Caco-2 (cell line): ENCODE results near the gene CLIC5. TPM values are rescaled to one million over a fixed set of nuclear protein-coding genes. Genes with fewer than 3 reads are reported as not detected.

Source experiments
- BruUV-seq: library from RNA; stranded (reverse); fragments of 400-500 nt; replicated peaks from 2 replicates; lab custom pipeline; 2021; lab: Mats Ljungman, UMichigan
- CTCF ChIA-PET: fragments of 300-600 bp; sonication (Branson Sonifier 250); formaldehyde crosslinking; loops from one replicate; lab custom pipeline; 2022; ENCODE audit warnings: antibody characterized with exemption; lab: Charles Lee
- POLR2A ChIA-PET: fragments of 300-600 bp; sonication (Branson Sonifier 250); formaldehyde crosslinking; loops from one replicate; lab custom pipeline; 2022; ENCODE audit warnings: antibody characterized with exemption; lab: Charles Lee
- DNase-seq, 2 experiments: peaks; one replicate each; pipeline versions ENCODE4 v3.0.0 to v3.0.0-alpha.2; 2020 to 2022
- H3K27me3 ChIP-seq: replicated peaks from 2 replicates; pipeline ENCODE4 v1.6.0; 2011; ENCODE audit warnings: low read length; ENCODE audit not compliant: control insufficient read depth, insufficient read depth
- H3K36me3 ChIP-seq: 2 replicates; pipeline ENCODE4 v1.5.1; 2011; ENCODE audit warnings: low read length; ENCODE audit not compliant: control insufficient read depth, insufficient read depth
- H3K4me1 ChIP-seq: fragments of 250-450 bp; sonication (Bioruptor Pico); 2 replicates; pipeline ENCODE4 v1.5.1; 2020; ENCODE audit warnings: mild to moderate bottlenecking
- H3K4me3 ChIP-seq: 2 replicates; pipeline ENCODE4 v1.5.1; 2011; ENCODE audit warnings: low read depth, mild to moderate bottlenecking, control low read depth, low read length
- H3K9me3 ChIP-seq: fragments of 250-450 bp; sonication (Bioruptor Pico); 2 replicates; pipeline ENCODE4 v1.5.1; 2020; ENCODE audit warnings: mild to moderate bottlenecking, moderate library complexity
- H3K27ac Mint-ChIP-seq: one replicate; pipeline ENCODE4 v1.8.0; 2022; ENCODE audit warnings: mixed read lengths; ENCODE audit not compliant: unreplicated experiment
- H3K27me3 Mint-ChIP-seq: one replicate; pipeline ENCODE4 v1.8.0; 2022; ENCODE audit warnings: mixed read lengths; ENCODE audit not compliant: insufficient read depth, unreplicated experiment
- H3K36me3 Mint-ChIP-seq: one replicate; pipeline ENCODE4 v1.8.0; 2022; ENCODE audit warnings: mild to moderate bottlenecking, mixed read lengths; ENCODE audit not compliant: insufficient read depth, unreplicated experiment
- H3K4me1 Mint-ChIP-seq: one replicate; pipeline ENCODE4 v1.8.0; 2022; ENCODE audit warnings: low read depth, mixed read lengths; ENCODE audit not compliant: unreplicated experiment
- H3K4me3 Mint-ChIP-seq: one replicate; pipeline ENCODE4 v1.8.0; 2022; ENCODE audit warnings: mild to moderate bottlenecking, moderate library complexity, mixed read lengths; ENCODE audit not compliant: unreplicated experiment
- H3K9me3 Mint-ChIP-seq: one replicate; pipeline ENCODE4 v1.8.0; 2022; ENCODE audit warnings: mixed read lengths; ENCODE audit not compliant: unreplicated experiment
- intact Hi-C: fragments of 100-400 bp; cut with micrococcal nuclease; formaldehyde crosslinking; loops from one replicate; pipeline ENCODE4 v1.10.0; 2022; ENCODE audit not compliant: unreplicated experiment
- total RNA-seq: library from RNA; stranded (reverse); gene quantifications from 2 replicates; pipeline ENCODE4 v1.2.3, GENCODE V29; 2022
- TF ChIP-seq, protein P1 (sequence below), 2 experiments: fragments of 200-600 bp in 1 of 2; IDR thresholded peaks; 1 replicate in 1 of 2; 2 replicates in 1 of 2; pipeline versions ENCODE4 v1.5.1 to v1.8.0; 2011 to 2022; ENCODE audit warnings: antibody characterized with exemption in 1 of 2, control low read depth in 1 of 2, inconsistent platforms in 1 of 2, low read depth in 1 of 2, low read length in 1 of 2, mild to moderate bottlenecking in 1 of 2, moderate library complexity in 1 of 2; ENCODE audit not compliant: insufficient read depth in 1 of 2, severe bottlenecking in 1 of 2, unreplicated experiment in 1 of 2

Gene CLIC5
- total RNA-seq, 1 experiment from 2014 or later: 15.1 TPM

DNA sequence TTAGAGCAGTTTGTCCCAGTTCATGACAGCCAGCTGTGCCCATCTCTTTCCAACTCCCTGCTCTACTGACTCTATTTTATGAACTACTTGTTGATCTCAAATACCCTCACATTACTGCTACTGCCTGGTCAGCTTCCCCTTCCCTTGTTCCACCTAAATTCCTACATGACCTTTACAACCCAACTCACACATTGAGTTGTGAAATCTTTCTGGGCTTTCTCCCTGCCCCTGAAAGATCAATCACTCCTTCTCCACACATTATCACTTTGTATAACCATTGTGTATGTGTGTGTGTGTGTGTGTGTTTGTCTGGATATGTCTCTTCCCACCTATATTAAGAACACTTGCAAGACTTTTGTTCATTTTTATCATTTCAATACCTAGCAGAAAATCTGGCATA is 42.1 kb upstream of the CLIC5 start:
- TF ChIP-seq, protein P1, sequence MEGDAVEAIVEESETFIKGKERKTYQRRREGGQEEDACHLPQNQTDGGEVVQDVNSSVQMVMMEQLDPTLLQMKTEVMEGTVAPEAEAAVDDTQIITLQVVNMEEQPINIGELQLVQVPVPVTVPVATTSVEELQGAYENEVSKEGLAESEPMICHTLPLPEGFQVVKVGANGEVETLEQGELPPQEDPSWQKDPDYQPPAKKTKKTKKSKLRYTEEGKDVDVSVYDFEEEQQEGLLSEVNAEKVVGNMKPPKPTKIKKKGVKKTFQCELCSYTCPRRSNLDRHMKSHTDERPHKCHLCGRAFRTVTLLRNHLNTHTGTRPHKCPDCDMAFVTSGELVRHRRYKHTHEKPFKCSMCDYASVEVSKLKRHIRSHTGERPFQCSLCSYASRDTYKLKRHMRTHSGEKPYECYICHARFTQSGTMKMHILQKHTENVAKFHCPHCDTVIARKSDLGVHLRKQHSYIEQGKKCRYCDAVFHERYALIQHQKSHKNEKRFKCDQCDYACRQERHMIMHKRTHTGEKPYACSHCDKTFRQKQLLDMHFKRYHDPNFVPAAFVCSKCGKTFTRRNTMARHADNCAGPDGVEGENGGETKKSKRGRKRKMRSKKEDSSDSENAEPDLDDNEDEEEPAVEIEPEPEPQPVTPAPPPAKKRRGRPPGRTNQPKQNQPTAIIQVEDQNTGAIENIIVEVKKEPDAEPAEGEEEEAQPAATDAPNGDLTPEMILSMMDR (IDR thresholded peaks at IDR 0.05; ENCODE audit: insufficient read depth in 1 of 2, low read depth in 1 of 2, low read length in 1 of 2, severe bottlenecking in 1 of 2, unreplicated experiment in 1 of 2): no peak
- Mint-ChIP-seq H3K4me3 (no peak overlapping the region), H3K36me3 (no peaks in the 10 kb centered on the region), H3K27me3 (no peaks in the 10 kb centered on the region), H3K27ac (no peak overlapping the region), H3K9me3 (peaks cover 15% of the 10 kb centered on the region), H3K4me1 (peaks cover 16% of the 10 kb centered on the region)
- ChIA-PET CTCF (no interaction called here), POLR2A (no interaction called here)
- intact Hi-C loops: no loop called here
- no TSS peak for BruUV-seq
- Histone ChIP-seq H3K9me3 (no peaks in the 10 kb centered on the region), H3K36me3 (no peaks in the 10 kb centered on the region), H3K27me3 (no peaks in the 10 kb centered on the region), H3K4me3 (no peak overlapping the region), H3K4me1 (peaks cover 20% of the 10 kb centered on the region)
- no peak for DNase-seq

DNA sequence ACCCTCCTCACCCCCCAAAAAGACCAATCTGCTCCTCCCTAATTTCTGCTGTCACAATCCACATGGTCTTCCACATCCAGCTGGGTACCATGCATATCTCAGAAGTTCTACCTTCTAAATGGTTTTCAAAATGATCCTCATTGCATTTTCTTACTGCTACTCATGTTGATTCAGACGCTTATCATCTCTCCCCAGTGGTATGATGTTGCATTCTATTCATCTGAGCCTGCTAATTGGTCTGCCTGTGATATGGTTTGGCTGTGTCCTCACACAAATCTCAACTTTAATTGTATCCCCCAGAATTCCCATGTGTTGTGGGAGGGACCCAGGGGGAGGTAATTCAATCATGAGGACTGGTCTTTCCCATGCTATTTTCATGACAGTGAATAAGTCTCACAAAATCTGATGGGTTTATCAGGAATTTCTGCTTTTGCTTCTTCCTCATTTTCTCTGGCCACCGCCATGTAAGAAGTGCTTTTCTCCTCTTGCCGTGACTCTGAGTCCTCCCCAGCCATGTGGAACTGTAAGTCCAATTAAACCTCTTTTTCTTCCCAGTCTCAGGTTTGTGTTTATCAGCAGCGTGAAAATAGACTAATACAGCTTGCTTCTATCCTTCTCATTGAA is 41.4 kb upstream of the CLIC5 start:
- Histone ChIP-seq H3K9me3 (no peaks in the 10 kb centered on the region), H3K36me3 (no peaks in the 10 kb centered on the region), H3K4me1 (peaks cover 15% of the 10 kb centered on the region), H3K27me3 (no peaks in the 10 kb centered on the region), H3K4me3 (no peak overlapping the region)
- no peaks in the 10 kb centered on the region for H3K36me3 Mint-ChIP-seq
- BruUV-seq: no TSS peak
- POLR2A ChIA-PET: no interaction called here
- peaks cover 15% of the 10 kb centered on the region for H3K9me3 Mint-ChIP-seq
- TF ChIP-seq, protein P1 (IDR thresholded peaks at IDR 0.05; ENCODE audit: insufficient read depth in 1 of 2, low read depth in 1 of 2, low read length in 1 of 2, severe bottlenecking in 1 of 2, unreplicated experiment in 1 of 2): no peak
- CTCF ChIA-PET: no interaction called here
- intact Hi-C loops: no loop called here
- H3K4me1 Mint-ChIP-seq: peaks cover 12% of the 10 kb centered on the region
- no peaks in the 10 kb centered on the region for H3K27me3 Mint-ChIP-seq
- no peak overlapping the region for H3K27ac Mint-ChIP-seq
- no peak for DNase-seq
- no peak overlapping the region for H3K4me3 Mint-ChIP-seq

DNA sequence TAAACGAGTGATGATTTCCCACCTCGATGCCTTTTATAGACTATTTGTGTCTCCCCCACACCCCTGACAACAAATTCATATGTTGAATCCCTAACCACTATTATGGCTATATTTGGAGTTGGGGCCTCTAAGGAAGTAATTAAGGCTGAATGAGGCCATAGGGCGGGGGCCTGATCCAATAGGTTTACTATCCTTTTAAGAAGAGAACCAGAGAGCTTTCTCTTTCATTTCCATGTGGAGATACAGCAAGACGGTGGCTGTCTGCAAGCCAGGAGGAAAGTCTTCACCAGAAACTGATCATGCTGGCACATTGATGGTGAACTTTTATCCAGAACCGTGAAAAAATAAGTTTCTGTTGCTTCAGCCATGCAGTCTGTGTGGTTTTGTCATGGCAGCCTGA is 38.9 kb upstream of the CLIC5 start:
- no peaks in the 10 kb centered on the region for H3K27me3 ChIP-seq
- H3K4me3 ChIP-seq: no peak overlapping the region
- Mint-ChIP-seq H3K4me1 (peaks cover 11% of the 10 kb centered on the region), H3K9me3 (peaks cover 15% of the 10 kb centered on the region), H3K27me3 (no peaks in the 10 kb centered on the region), H3K4me3 (no peak overlapping the region), H3K27ac (no peak overlapping the region), H3K36me3 (no peaks in the 10 kb centered on the region)
- TF ChIP-seq, protein P1 (IDR thresholded peaks at IDR 0.05; ENCODE audit: insufficient read depth in 1 of 2, low read depth in 1 of 2, low read length in 1 of 2, severe bottlenecking in 1 of 2, unreplicated experiment in 1 of 2): no peak
- H3K4me1 ChIP-seq: peaks cover 15% of the 10 kb centered on the region
- no peaks in the 10 kb centered on the region for H3K36me3 ChIP-seq
- ChIA-PET POLR2A (no interaction called here), CTCF (no interaction called here)
- BruUV-seq: no TSS peak
- DNase-seq: no peak
- H3K9me3 ChIP-seq: no peaks in the 10 kb centered on the region
- intact Hi-C loops: no loop called here
